Right renal cortex interstitium (tissue), 3 donors: ENCODE results near the gene PDE4DIP. TPM values are rescaled to one million over a fixed set of nuclear protein-coding genes. Genes with fewer than 3 reads are reported as not detected.
"Not testable (repeated sequence)": the region's sequence is repeated elsewhere in the genome, so short reads cannot be mapped to it uniquely, and the experiment has no call there.

Experiments
- DNase-seq, 3 donors: peaks; one replicate each; pipeline ENCODE4 v3.0.0-alpha.2; 2013; ENCODE audit warnings: low read depth in 3 of 3, low spot score in 2 of 3
- polyA plus RNA-seq, 3 donors: library from polyadenylated mRNA; unstranded; fragments of 120-200 nt; gene quantifications; one replicate each; pipeline ENCODE4 v1.2.1, GENCODE V29; 2013; ENCODE audit not compliant: insufficient read length in 3 of 3

The PDE4DIP gene
- polyA plus RNA-seq, result 100 to 1,000 TPM; 104 to 107 (median 106) TPM

DNA sequence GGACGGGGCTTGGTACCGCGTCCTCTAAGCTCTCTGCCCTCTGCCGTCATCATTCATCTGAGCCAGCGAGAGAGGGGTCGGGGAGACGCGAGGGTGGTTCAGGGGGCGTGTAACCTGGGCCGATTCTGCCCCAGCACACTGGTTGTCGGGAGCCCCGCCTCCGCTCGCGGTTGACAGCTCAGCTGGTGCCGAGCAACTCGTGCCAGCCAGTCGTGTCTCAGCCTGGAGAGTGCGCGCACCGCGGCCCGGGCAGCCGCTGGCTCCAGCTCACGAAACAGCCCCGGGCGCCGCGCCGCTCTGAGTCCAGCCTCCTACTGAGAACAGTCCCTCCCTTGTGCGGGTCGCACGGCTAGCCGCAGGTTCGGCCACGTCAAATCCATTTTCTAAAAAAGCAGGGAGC is at the start of gene PDE4DIP:
Gene PDE4DIP, plus strand, starts transcription at position 209 of the 400 bp plus-strand sequence. CDS start 347 bp downstream, outside the sequence.
- not testable (repeated sequence) for DNase-seq

DNA sequence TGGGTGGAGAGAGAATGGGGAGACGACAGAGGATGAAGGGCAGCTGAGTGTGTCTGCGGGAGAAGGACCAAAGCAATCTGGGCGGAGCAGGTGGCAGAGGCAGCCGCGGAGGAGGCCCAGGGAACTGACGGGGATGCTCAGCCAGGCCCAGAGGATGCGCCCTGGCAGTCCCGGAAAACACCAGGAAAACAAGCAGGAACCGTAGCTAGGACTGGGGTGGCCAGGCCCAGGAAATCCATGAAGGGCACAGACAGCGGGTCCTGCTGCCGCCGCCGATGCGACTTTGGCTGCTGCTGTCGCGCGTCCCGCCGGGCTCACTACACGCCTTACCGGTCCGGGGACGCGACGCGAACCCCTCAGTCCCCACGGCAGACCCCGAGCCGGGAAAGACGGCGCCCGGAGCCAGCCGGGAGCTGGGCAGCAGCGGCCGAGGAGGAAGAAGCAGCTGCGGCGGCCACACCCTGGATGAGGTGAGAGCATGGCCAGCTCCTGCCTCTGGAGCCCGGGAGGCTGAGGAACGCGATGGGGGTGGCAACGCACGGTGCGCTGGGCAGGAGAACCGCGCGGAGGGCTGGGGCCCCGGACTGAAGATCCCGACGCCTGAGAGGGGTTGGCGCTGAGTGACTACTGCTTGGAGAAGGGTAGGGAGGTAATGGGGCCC is 35.8 kb upstream of the PDE4DIP start:
- DNase-seq, result not testable (repeated sequence)

DNA sequence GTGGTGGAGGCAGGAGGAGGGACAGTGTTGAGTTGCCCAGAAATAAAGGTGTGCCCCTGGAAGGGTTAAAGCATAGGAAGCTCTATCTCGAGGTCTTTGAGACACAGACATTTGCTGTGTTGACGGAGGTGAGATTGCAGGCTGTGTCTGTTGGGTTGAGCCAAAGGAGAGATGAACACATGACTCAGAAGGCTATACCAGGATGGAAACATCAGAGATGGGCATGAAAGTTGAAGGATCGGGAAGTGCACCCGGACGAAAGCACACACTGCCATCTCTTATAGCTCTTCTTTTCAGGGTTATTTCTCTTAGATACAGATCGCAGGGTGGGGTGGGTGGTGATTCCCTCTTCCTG is 35.3 kb upstream of the PDE4DIP start:
- DNase-seq, result not testable (repeated sequence)

DNA sequence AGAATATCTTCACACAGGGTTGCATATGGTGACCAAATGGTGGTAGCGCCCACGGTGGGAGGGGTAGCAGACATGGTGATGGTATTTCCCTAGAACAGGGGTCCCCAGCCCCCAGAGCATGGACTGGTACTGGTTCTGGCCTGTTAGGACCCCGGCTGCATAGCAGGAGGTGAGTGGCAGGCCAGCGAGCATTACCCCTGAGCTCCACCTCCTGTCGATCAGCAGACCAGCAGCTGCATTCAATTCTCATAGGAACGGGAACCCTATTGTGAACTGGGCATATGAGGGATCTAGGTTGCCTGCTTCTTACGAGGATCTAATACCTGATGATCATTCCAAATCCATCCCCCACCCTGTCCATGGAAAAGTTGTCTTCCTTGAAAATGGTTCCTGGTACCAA is 22.0 kb upstream of the PDE4DIP start:
- not testable (repeated sequence) for DNase-seq

DNA sequence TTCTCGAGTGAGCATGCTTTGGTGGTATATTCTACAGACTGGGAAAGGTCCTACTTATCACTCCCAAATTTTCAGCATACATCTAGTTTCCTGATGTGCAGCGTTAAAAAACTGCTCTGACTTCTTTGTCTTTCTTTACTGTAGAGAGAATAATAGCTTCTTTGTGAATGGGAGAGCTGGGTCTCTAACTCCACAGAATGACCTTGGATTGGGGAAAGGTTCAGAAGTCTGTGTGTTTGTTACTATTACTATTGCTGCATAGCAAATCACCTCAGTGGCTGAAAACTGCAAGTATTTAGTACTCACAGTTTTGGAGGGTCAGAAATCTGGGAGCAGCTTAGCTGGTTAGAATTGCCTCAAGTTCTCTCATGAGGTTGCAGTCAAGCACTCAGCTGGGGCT is 20.4 kb upstream of the PDE4DIP start:
- not testable (repeated sequence) for DNase-seq

DNA sequence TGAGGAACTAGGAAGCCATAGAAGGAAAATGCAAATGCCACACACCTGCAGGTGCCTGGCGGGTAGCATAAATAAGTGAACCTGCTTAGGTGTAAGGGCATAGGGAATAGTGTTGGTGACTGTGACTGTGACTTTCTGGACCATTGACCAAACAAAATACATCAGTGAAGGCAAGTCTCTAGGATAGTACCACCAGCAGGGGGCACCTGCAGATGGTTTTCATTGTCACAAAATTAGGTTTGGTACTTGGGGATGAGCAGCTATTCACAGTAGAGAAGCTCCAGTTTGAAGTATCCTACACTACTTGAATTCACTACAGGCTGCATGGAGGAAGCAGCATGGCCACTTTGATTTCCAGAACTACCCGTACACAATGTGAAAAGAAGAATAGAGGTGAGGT is 19.2 kb upstream of the PDE4DIP start:
- not testable (repeated sequence) for DNase-seq

DNA sequence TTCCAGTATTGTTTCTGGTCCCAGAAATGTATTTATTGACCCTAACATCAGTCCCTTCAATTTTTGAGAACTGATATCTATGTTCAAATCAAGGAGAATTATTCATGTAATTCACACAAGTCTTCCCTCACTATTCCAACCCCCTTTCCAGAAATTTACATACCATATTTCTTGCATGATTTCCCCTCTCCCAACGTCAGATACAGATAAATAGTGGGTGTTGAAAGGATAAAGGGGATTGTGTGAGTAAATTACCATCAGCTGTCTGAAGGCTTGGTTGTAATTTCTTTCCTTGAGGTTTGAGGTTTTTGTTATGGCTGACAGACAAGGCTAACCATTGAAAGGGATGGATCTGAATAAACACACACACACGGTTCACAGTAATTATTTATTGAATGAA is 15.7 kb upstream of the PDE4DIP start:
- DNase-seq, result not testable (repeated sequence)

DNA sequence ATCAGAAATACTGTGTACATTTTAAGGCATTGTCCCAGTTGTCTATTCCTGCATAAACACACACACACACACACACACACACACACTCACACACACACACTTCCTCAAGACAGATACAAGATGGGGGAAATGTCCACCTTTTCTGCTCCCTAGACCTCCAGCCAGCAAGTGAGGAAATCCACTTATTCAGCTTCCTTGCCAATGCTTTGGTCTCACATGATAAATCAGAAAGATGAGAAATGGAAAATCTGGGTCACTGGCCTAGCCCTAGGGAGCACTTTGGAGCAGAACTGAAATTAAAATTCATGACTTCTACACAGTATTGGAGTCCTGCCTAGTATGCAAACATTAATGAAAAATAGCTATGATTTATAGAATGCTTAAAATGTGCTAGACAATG is 15.3 kb upstream of the PDE4DIP start:
- DNase-seq, result not testable (repeated sequence)

DNA sequence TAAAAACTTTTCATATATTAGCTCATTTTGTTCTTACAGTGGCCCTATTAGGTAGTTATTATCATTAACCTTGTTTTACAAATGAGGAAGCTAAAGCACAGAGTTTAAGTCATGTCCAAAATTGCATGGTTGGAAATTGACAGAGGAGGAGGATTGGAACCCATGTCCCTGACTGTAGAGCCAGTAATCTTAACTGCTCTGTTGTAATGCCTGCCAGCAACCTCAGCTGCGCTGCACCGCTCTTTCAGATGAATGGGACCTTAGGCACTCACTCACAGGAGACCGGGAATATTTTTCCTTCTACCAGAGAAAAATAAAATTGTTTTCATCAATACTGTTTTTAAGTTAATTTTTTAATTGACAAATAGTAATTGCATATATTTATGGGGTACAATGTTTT is 14.9 kb upstream of the PDE4DIP start:
- DNase-seq, result not testable (repeated sequence)

DNA sequence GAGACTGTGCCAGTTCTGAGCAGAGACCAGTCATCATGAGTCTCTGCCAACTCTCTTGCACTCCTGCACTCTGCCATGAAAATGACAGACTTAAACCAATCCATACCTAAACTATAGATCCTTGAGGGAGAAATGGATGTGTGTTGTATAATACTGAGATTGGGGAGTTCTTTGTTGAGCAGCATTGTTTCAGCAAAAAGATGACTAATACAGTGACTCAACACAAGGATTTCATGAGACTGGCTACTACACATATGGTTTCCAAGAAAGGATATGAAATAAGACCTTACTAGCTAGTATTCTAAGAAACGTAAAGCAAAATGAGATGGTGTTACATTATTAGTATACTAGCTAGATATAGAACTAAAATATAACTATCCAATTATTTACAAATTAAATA is 3.0 kb upstream of the PDE4DIP start:
- not testable (repeated sequence) for DNase-seq

DNA sequence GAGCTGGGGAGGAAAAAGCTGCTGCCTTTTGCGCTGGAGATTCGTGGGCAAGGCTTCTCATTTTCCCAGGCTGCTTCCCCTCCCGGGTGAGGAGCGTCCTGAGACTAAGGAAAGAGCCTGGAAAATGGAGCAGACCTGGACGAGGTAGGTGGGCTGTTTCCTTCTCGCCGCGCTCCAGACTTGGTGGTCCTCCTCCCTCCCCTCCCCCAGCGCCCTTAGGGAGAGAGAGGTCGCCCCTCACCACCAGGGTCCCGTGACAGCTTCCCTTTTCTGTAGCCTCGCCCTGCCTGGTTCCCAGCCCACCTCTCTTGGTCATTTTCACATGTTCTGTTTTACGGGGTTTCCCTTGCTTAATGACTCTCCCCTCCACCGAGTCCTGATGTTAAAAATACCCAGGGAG is 423 bp downstream of the PDE4DIP start:
- DNase-seq, result not testable (repeated sequence)

DNA sequence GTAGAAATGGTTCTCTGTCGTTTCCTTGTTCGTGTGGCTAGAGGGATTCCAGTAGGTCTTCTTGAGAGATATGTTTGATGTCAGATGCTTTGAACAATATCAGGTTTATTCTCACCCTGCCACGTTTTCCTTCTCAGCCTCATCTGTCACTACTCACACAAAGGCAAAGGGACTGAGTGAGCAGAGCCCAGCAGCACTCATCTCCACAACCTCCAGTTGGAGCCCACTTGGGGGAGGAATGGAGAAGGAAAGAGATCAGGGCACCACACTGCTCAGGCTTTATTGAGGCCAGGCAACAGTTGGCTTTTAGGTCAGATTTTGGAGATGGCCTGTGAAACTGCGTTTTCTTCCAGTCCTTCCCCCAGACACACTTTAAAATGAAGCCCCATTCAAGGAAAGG is 840 bp downstream of the PDE4DIP start:
- DNase-seq, result not testable (repeated sequence)

DNA sequence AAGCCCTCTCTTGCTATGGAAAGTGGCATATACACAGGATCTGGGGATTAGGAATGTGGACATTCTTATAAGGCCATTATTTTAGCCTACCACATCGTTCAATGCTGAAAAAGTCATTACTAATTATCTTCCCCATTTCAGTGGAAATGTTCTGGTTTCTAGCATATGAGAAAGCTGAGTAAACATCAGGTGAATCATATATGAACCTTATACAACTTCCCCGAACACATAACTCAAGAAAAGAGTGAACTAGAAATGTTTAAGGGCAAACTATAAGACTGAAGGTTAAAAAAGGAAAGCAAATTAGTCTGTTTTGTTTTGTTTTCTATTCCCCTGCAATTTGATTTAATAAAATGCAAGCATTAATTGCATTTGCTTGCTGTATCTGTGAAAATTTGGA is 6.1 kb downstream of the PDE4DIP start:
- not testable (repeated sequence) for DNase-seq

DNA sequence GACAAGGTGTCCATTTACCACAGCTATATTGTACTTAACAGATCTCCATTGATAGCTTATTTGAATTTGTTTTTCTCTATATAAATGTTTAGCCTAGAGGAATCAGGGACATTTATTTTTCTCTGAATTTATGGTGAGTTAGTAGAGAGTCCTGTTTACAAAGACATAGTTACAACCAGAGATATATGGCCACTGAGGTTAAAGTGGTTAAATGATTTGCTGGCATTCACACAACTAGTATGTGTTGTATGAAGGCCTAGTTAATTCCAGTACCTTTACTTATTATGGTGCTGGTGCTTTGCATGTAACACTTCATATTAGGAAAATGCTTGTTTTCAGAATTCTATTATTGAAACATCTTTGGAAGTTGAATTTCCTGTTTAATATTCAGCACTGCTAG is 6.6 kb downstream of the PDE4DIP start:
- not testable (repeated sequence) for DNase-seq

DNA sequence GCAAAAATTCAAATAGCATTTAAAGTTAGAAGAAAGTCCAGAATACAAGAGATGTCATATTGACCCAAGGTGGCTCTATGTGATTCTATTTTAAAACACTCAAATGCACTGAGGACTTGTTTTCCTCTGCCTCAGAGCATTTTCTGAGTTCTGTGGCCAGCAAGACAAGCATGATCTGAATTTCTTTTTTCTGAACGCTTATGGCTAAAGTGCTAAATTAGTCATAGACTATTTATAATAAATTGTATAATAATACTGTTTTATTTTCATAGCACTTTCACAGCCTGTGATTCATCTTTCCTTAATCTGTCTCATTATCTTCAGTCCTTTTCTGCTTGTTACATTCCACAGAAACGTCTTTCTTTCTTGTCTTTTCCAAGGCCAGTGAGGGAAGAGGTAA is 7.5 kb downstream of the PDE4DIP start:
- not testable (repeated sequence) for DNase-seq

DNA sequence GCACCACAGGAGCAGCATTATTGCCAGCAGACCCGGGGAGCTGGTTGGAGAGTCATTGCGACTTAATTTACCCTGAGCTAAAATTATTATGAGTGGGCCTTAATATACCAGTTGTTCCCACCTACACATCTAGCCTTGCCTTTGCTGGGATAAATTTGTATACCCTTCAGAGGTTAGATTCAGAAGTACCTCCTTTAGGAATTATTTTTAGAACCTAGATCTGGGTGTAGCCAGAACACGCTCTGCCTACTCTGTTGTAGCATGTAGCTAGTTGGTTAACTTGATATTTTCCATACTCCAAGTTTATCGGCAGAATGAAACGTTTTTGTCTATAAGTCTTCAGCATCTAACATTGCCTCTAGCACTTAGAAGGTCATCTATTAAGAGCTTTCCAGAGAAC is 9.1 kb downstream of the PDE4DIP start:
- DNase-seq, result not testable (repeated sequence)

DNA sequence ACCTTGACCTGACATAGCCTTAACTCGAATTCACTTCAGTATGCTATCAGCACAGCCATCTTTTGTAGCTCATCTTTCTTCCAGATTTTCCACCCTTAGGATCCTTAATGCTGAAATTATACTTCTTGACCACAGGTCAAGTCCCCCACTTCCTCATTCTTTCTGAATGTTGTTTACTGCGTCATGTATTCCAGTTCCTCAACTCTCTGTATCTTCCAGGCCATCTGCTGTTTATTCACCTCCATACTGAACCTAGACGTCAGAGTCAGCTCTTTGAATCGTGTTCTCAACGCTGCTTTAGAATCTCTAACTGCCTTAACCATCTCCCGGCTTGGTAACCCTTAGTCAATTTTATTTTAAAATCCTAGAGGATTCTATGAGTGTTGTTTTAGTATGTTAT is 9.8 kb downstream of the PDE4DIP start:
- DNase-seq, result not testable (repeated sequence)

DNA sequence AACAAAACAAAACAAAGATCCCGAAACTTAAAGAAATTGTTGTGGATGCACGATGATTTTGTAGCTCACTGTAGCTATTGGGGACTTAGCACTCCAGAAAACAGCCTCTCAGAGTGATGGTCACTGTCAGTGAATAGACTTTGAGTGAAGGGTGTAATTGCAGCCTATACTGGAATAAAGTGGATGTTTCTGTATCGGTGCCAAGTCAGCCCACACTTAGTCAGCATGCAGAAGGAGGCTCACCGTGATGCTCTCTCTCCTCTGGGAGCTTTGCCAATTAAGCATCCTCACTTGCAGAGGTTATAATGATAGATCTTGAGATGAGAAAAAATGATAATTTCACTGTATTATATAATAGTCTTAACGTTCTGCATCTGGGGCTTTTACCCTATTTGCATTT is 11.1 kb downstream of the PDE4DIP start:
- not testable (repeated sequence) for DNase-seq

DNA sequence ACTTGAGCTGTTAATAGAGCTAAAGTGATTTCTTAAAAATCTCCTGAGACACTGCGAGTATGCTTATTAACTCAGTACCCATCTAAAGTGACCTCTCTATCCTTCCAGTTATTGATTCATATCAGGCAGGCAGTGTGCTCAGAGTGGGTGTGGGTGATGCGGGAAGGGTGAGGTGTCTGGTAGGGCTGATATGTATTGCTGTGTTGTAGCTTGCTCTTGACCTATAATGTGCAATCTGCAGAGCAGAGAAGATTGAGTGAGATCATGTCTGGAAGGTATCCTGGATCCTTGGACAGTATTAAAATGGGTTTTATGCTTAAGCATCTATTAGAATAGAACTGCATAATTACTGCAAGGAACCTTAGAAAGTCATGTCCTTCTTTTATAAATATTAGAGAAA is 15.8 kb downstream of the PDE4DIP start:
- not testable (repeated sequence) for DNase-seq

DNA sequence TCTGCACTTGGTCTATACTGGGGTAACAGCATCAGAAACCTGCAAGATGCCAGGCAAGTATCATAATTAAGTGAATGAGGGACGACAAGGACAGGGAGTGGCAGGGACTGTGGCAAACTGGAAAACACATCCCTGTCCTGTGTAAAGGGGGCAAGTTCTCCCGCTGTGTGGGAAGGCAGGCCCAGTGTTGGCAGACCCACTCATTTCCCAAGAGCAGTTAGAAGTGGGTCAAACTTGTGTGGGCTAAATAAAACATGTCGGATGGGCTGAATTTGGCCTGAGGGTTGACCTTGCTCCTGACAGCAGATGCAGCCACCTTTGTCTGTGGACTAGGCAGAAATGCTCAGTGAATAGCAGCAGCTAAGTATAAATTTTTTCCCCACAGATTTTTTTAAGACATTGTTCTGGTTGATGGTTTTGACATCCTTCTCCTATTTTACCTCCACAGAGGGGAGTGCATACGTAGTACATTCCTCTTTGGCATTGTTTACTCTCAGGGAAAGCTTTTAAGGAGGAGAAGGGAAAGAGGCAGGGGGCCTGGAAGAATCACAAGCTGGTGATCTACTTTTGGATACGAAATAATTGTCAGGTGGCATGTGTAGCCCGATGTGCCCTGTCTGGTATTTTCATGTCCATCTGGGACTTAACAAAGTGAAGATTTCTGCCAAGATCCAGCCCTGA is 16.5 kb downstream of the PDE4DIP start:
- not testable (repeated sequence) for DNase-seq

DNA sequence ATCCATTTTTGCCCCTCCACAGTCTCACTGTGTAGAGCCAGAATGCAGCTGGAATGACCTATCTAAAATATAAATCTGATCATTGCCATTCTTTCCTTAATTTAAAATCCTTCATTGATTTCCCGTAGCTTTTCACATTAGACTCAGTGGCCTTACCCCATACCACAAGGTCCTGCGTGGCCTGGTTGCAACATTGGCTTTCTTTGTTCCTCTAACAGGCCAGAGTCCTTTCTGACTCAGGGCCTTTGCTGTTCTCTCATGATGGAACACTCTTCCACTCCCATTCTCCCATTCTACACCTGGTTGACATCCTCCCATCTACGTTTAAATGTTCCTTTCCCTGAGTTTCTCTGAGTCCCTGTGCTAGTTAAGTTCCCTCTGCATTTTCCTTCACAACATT is 18.4 kb downstream of the PDE4DIP start:
- not testable (repeated sequence) for DNase-seq
